K562 (cell line): Measurements from ENCODE around the gene AGPAT2. TPM values are rescaled to one million over a fixed set of nuclear protein-coding genes. Genes with fewer than 3 reads are reported as not detected.

Source experiments
- AFF4 ChIP-seq: sonication (generic); formaldehyde crosslinking; IDR thresholded peaks from 2 replicates; pipeline ENCODE4 v1.8.0; 2023; ENCODE audit warnings: mild to moderate bottlenecking, missing genetic modification reagents
- ELF1 ChIP-seq: fragments of 200-800 bp; sonication (Bioruptor generic); IDR thresholded peaks from 2 replicates; pipeline ENCODE4 v1.6.1; 2016; ENCODE audit warnings: missing genetic modification characterization, missing compliant biosample characterization
- GTF2F1 ChIP-seq: IDR thresholded peaks from 2 replicates; pipeline ENCODE4 v1.6.1; 2011; ENCODE audit warnings: low read depth, low read length, improper control_type of control experiment
- ID3 ChIP-seq, 2 experiments: fragments of 250-450 bp in 1 of 2; fragments of 450-650 bp in 1 of 2; sonication (Bioruptor Pico) in 1 of 2; IDR thresholded peaks; 2 replicates each; pipeline versions ENCODE4 v1.6.1 to v1.8.0; 2016 to 2021; ENCODE audit warnings: mild to moderate bottlenecking in 2 of 2, moderate library complexity in 2 of 2, missing compliant biosample characterization in 1 of 2, missing genetic modification characterization in 1 of 2
- ILF3 ChIP-seq: fragments of 450-650 bp; IDR thresholded peaks from 2 replicates; pipeline ENCODE4 v1.6.1; 2018; ENCODE audit warnings: antibody characterized with exemption, mild to moderate bottlenecking, moderate library complexity, borderline replicate concordance
- IRF9 ChIP-seq: fragments of 450-650 bp; IDR thresholded peaks from 2 replicates; pipeline ENCODE4 v1.6.1; 2016; ENCODE audit warnings: missing biosample characterization, missing genetic modification characterization
- MCM2 ChIP-seq: fragments of 450-650 bp; IDR thresholded peaks from 2 replicates; pipeline ENCODE4 v1.6.1; 2017; ENCODE audit warnings: low read depth, mild to moderate bottlenecking
- MTA1 ChIP-seq: fragments of 450-650 bp; IDR thresholded peaks from 2 replicates; pipeline ENCODE4 v1.6.1; 2017; ENCODE audit warnings: borderline replicate concordance
- NFIC ChIP-seq: fragments of 450-650 bp; IDR thresholded peaks from 2 replicates; pipeline ENCODE4 v1.6.1; 2017; ENCODE audit warnings: mild to moderate bottlenecking, inconsistent platforms
- PHF21A ChIP-seq: fragments of 450-650 bp; IDR thresholded peaks from 2 replicates; pipeline ENCODE4 v1.6.1; 2017; ENCODE audit warnings: low read depth, borderline replicate concordance
- SMAD4 ChIP-seq: fragments of 250-450 bp; sonication (Bioruptor Pico); conservative IDR thresholded peaks from 2 replicates; pipeline ENCODE4 v1.8.0; 2021; ENCODE audit warnings: inconsistent platforms, mild to moderate bottlenecking, moderate library complexity
- SMARCA5 ChIP-seq: fragments of 450-650 bp; IDR thresholded peaks from 2 replicates; pipeline ENCODE4 v1.6.1; 2016
- SMARCC2 ChIP-seq: fragments of 450-650 bp; IDR thresholded peaks from 2 replicates; pipeline ENCODE4 v1.6.1; 2017; ENCODE audit warnings: antibody characterized with exemption, moderate library complexity, mild to moderate bottlenecking, low read depth
- ZBTB7A ChIP-seq: IDR thresholded peaks from 2 replicates; pipeline ENCODE4 v1.6.1; 2011; ENCODE audit warnings: low read depth, mild to moderate bottlenecking, low read length, moderate library complexity, borderline replicate concordance; ENCODE audit not compliant: control insufficient read depth
- ZNF239 ChIP-seq: fragments of 250-450 bp; sonication (Bioruptor Pico); IDR thresholded peaks from 2 replicates; pipeline ENCODE4 v1.4.0; 2020; ENCODE audit warnings: mild to moderate bottlenecking
- ZNF263 ChIP-seq: sonication (generic); formaldehyde crosslinking; IDR thresholded peaks from 2 replicates; pipeline ENCODE4 v1.8.0; 2022; ENCODE audit warnings: mild to moderate bottlenecking, missing genetic modification reagents, borderline replicate concordance
- ZNF518B ChIP-seq: fragments of 250-450 bp; sonication (Bioruptor Pico); IDR thresholded peaks from 2 replicates; pipeline ENCODE4 v1.5.0; 2021; ENCODE audit warnings: mild to moderate bottlenecking, moderate library complexity
- ZNF551 ChIP-seq: fragments of 250-450 bp; sonication (Bioruptor Pico); IDR thresholded peaks from 2 replicates; pipeline ENCODE4 v1.5.0; 2021; ENCODE audit warnings: mild to moderate bottlenecking, moderate library complexity
- ZNF778 ChIP-seq: fragments of 450-650 bp; formaldehyde crosslinking; IDR thresholded peaks from 2 replicates; pipeline ENCODE4 v1.4.0; 2020; ENCODE audit warnings: mild to moderate bottlenecking, moderate library complexity
- polyA plus RNA-seq, 8 experiments: library from polyadenylated mRNA; depleted of rRNA in 4 of 8; stranded (reverse) in 5 of 8; unstranded in 3 of 8; fragments of >200 nt; fragmentation: Nextera tagmentation in 2 of 8; fragmentation: Illumina TruSeq in 1 of 8; extraction: Ambion mirVana in 2 of 8; extraction: Trizol in 1 of 8; gene quantifications; 2 replicates each; pipeline versions ENCODE4 v1.2.1 to v1.2.3, GENCODE V29; 2011 to 2014; ENCODE audit warnings: inconsistent platforms in 1 of 8, missing spikeins in 1 of 8
- total RNA-seq, 7 experiments: library from RNA; depleted of rRNA in 6 of 7; stranded (reverse); fragments of >200 nt in 6 of 7; fragmentation: Illumina TruSeq in 2 of 7; extraction: Trizol in 2 of 7; gene quantifications; 2 replicates each; pipeline versions ENCODE4 v1.2.1 to v1.2.3, GENCODE V29; 2011 to 2021; ENCODE audit warnings: low replicate concordance in 1 of 7

Gene AGPAT2
- total and polyA plus RNA-seq, 9 of the 15 experiments (the other 6 are each of a cell fraction or from before 2014, with no cell fraction given), result 0.13 to 54.5 (median 23.9) TPM

- TF ChIP-seq ZNF518B (CRISPR knock-in tag), result no peak
- TF ChIP-seq GTF2F1, result no peak
- TF ChIP-seq SMARCC2, result no peak
- no peak for TF ChIP-seq ZNF239 (CRISPR knock-in tag)
- TF ChIP-seq ZNF263 (CRISPR knock-in tag), result peak; percentile 36; the same call in 1 of the 2 replicates
- TF ChIP-seq ZNF551 (CRISPR knock-in tag), result no peak
- no peak for TF ChIP-seq ID3 (CRISPR knock-in tag; IDR thresholded peaks at IDR 0.05)
- TF ChIP-seq ID3 (tag; IDR thresholded peaks at IDR 0.05), result peak; percentile 46; the same call in 1 of the 2 replicates
- no peak for TF ChIP-seq PHF21A
- TF ChIP-seq MCM2, result no peak
- TF ChIP-seq SMAD4 (CRISPR knock-in tag), result peak; percentile 52
- no peak for TF ChIP-seq ILF3
- no peak; the same call in 1 of the 2 replicates for TF ChIP-seq NFIC
- TF ChIP-seq ELF1 (tag), result peak; percentile 45
- TF ChIP-seq IRF9 (tag), result no peak
- peak; percentile 48; the same call in 1 of the 2 replicates for TF ChIP-seq SMARCA5
- TF ChIP-seq AFF4 (CRISPR knock-in tag), result 0 out of 2 replicates have a peak, but pooled peaks have one; percentile 60
- peak; percentile 88 for TF ChIP-seq ZBTB7A
- TF ChIP-seq ZNF778 (CRISPR knock-in tag), result no peak
- peak; percentile 29 for TF ChIP-seq MTA1
Observed at GRCh38 chr9:136644593-136645351, 42.5 kb downstream of the AGPAT2 start (continued).
